ENCODE results near the gene LINS1.

GRCh38 chr15:100553468-100553867, 48.5 kb downstream of the LINS1 start:
- no peak for TF ChIP-seq POLR2A (IDR thresholded peaks at IDR 0.05; ENCODE audit: low read depth, low read length)
- TF ChIP-seq POLR2AphosphoS5 (IDR thresholded peaks at IDR 0.05; ENCODE audit: low read depth, low read length) = no peak
